ENCODE results near the gene FLVCR2. TPM values are rescaled to one million over a fixed set of nuclear protein-coding genes. Genes with fewer than 3 reads are reported as not detected.

The FLVCR2 gene
- total RNA-seq (10 to 100 TPM in 1 of 10 donors, 1 to 10 TPM in 8, under 1 TPM in 1; 0.95 to 11.3 (median 3.4) TPM), polyA plus RNA-seq (1 to 10 TPM; 1.1 to 1.7 TPM)
- long read RNA-seq, donor 1, partial matches to known transcripts: 1 of 2 reads
- long read RNA-seq, donor 1, other reads (novel, unspliced or antisense): 1 of 2 reads
- long read RNA-seq, donor 2, partial matches to known transcripts: 1 of 4 reads
- long read RNA-seq, donor 2, other reads (novel, unspliced or antisense): 1 of 4 reads
- long read RNA-seq, donor 3, partial matches to known transcripts: 1 of 5 reads
- long read RNA-seq, donor 3, other reads (novel, unspliced or antisense): 1 of 5 reads

GRCh38 chr14:75578102-75578785 is at the start of gene FLVCR2:
Gene FLVCR2, plus strand, starts transcription at chr14:75578620. Its CDS starts 353 bp downstream, at chr14:75578973.
- Histone ChIP-seq H3K27me3 (no peaks in the 10 kb centered on the region), H3K9me3 (no peaks in the 10 kb centered on the region), H3K27ac (peak within 1 kb of the TSS in 9 of 10 donors; percentile 41 to 84 (median 78)), H3K36me3 (no peaks in the 10 kb centered on the region), H3K4me1 (peaks cover 8 to 30% (median 20%) of the 10 kb centered on the region in 9 donors), H3K4me3 (peak within 1 kb of the TSS; percentile 43 to 78 (median 62))
- intact Hi-C loops (cut with DNase I): loop anchor here in 5 of 10 donors (1.0 to 10.0 kb wide), 4 partner anchors 74 to 397 kb away; no protein-coding TSS in a partner anchor
- WGBS, 2 donors: 1% methylated on average over 48 to 49 of the region's 49 CpGs
- DNase-seq (peak; percentile 80 to 85), ATAC-seq (peak; percentile 85 to 92 (median 89))
- TF ChIP-seq CTCF (IDR thresholded peaks at IDR 0.05): no peak

- DNase-seq (no peak), ATAC-seq (no peak)
- H3K27ac ChIP-seq: no peak overlapping the region
- no peaks in the 10 kb centered on the region for H3K9me3 ChIP-seq
- H3K4me1 ChIP-seq: peaks cover 0 to 13% (median 0%) of the 10 kb centered on the region in 9 donors
- H3K27me3 ChIP-seq: no peaks in the 10 kb centered on the region
- intact Hi-C loops (cut with DNase I): no loop called here
- H3K36me3 ChIP-seq: peaks cover 0 to 19% (median 0%) of the 10 kb centered on the region in 9 donors
- WGBS, 2 donors: 30 to 44% methylated on average over 3 of the region's 3 CpGs
- no peak for TF ChIP-seq CTCF (IDR thresholded peaks at IDR 0.05)
- H3K4me3 ChIP-seq: no peak overlapping the region
These were observed 47.2 kb upstream of the FLVCR2 start for GRCh38 chr14:75531256-75531655.

- Histone ChIP-seq H3K9me3 (no peaks in the 10 kb centered on the region), H3K36me3 (peaks cover 0 to 13% (median 0%) of the 10 kb centered on the region in 9 donors), H3K27me3 (no peaks in the 10 kb centered on the region), H3K27ac (no peak overlapping the region), H3K4me3 (no peak overlapping the region), H3K4me1 (peaks cover 0 to 8% (median 0%) of the 10 kb centered on the region in 9 donors)
- no peak for TF ChIP-seq CTCF (IDR thresholded peaks at IDR 0.05)
- intact Hi-C loops (cut with DNase I): no loop called here
- DNase-seq (no peak), ATAC-seq (no peak)
- WGBS, 2 donors: 64 to 74% methylated on average over 5 of the region's 5 CpGs
These were observed 46.6 kb upstream of the FLVCR2 start for GRCh38 chr14:75531660-75532317.
